Tibial nerve (tissue), 4 donors: Measurements from ENCODE around the gene KATNAL1.

Experiments
- CTCF ChIP-seq, 5 experiments: fragments of 200-600 bp in 3 of 5; fragments of 450-650 bp in 2 of 5; sonication (generic) in 3 of 5; IDR thresholded peaks; one replicate each; pipeline ENCODE4 v1.5.1; 2016 to 2019; ENCODE audit warnings: antibody characterized with exemption in 5 of 5, mild to moderate bottlenecking in 3 of 5, moderate library complexity in 2 of 5
- EP300 ChIP-seq, 2 donors: sonication (generic); formaldehyde crosslinking; IDR thresholded peaks; one replicate each; pipeline ENCODE4 v1.6.1; 2017; ENCODE audit warnings: antibody characterized with exemption in 2 of 2, mild to moderate bottlenecking in 1 of 2
- POLR2A ChIP-seq, 2 donors: fragments of 450-650 bp; IDR thresholded peaks; one replicate each; pipeline ENCODE4 v1.6.1; 2017; ENCODE audit warnings: antibody characterized with exemption in 2 of 2, mild to moderate bottlenecking in 2 of 2, moderate library complexity in 2 of 2

DNA sequence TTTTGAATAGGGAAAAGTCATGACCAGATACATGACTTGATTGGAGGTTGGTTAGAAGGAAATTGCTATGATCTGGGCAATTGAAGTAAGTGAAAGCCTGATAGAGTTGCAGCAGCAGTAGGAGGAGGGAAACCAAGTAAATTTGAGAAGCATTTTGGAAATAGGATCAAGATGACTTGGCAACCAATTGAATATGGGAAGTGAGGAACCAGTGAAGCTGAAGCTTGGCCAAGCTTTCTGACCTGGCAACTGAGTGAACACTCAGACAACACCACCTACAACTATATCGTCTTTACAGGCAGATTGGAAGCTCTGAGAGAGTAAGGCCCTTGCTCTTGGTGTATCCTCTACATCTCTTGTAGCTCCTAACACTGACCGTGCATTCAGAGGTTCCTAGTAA is 16.2 kb upstream of the KATNAL1 start:
- TF ChIP-seq POLR2A (IDR thresholded peaks at IDR 0.05) (no peak), CTCF (IDR thresholded peaks at IDR 0.05) (no peak), EP300 (IDR thresholded peaks at IDR 0.05) (no peak)
